GM18907 (cell line): ENCODE measurements around the gene YPEL4.
"Not testable (repeated sequence)": the region's sequence is repeated elsewhere in the genome, so short reads cannot be mapped to it uniquely, and the experiment has no call there.

Source experiments
- ATAC-seq: cut with Tn5 transposase; IDR thresholded peaks from one replicate; pipeline ENCODE4 v1.9.1; 2021; ENCODE audit warnings: mild to moderate bottlenecking, moderate library complexity; ENCODE audit not compliant: unreplicated experiment

The YPEL4 gene

DNA sequence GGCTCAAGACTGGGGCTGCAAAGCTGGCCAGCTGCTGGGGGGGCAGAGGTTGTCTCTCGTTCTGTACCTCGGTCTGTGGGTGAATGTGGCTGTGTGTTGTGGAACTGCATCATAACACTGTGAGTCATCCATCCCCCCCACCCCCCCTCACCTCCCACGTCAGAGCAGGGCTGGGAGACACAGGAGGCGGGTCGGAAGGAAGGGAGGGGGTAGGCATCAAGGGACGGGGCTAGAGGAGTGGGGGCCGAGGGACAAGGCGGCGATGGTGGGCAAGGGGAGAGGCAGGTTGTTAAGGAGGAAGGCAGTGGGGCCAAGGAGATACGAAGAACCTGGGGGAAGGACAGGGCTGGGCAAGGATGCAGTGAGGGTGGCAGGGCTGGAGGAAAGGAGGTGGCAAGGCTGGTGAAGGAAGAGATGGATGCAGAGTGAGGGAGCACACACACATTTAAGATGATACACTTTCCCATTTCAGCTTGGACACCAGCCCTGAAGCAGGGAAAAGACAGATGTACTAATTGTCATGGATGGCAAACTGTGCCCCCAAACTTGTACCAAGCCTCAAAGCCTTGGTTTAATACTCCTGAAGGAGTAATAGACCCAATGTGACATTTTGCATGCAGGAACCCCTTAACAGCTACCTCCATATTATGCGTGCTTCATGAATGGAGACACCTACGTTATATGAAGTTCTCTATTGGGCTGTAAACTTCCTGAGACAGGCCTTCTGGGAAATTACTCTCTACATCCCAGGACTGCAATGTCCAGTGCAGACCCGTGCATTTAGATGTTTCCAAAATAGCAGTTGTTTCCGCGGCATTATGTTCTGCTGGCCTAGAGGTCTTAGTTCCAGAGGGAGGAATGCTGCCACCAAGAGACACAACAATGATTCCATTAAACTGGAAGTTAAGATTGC, at the start of gene YPEL4:
Gene YPEL4 (minus strand): TSS at position 87 of the 913 bp plus-strand sequence. CDS start 2,805 bp downstream, outside the sequence.
- no peak for ATAC-seq

DNA sequence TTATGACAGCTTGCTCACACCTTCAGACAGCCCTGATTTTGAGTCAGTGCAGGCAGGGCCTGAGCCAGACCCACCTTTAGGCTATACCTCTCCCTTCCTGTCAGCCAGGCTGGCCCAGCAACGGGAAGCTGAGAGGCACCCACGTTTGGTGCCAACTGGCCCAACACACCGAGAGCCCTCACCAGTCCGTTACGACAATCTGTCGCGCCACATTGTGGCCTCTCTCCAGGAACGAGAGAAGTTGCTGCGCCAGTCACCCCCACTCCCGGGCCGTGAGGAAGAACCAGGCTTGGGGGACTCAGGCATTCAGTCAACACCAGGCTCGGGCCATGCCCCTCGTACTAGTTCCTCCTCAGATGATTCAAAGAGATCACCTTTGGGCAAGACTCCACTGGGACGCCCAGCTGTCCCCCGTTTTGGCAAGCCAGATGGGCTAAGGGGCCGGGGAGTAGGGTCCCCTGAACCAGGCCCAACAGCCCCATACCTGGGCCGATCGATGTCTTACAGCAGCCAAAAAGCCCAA, 49.2 kb upstream of the YPEL4 start:
- no peak for ATAC-seq

GRCh38 chr11:57690474-57690873, 40.8 kb upstream of the YPEL4 start:
- ATAC-seq, result not testable (repeated sequence)

DNA sequence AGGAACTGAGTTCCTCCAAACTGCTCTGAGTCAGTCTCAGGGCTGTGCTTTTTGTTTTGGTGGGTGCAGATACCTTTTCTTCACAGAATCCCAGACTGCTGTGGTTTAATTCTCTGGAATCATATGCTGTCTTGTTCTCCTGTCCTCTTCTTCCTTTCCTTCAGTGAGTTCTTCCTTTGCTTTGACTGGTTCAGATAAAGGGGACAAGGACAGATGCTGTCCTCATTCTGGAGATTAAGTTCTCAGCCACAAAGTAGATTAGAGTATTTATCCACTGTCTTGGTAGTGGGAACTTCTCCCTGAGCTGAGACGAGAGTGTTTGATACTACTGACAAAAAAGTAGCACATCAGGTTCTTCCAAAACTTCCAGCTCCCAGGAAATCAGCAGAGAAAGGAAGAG, 31.5 kb upstream of the YPEL4 start:
- ATAC-seq, result no peak

DNA sequence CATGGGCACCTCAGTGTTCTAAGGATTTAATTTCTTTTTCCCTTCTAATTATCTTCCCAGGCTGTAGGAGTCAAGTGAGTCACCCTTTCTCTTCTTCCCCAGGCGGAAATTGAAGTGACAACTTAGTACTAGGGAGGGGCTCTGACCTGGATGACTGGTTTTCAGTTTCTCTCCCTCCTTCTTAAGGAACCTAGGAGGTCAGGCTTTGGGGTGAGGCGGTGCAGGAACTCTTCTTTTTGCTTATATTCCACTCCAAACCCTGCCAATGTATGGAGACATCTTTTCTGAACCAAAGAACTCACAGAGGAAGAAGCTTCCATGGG, 30.8 kb upstream of the YPEL4 start:
- ATAC-seq, result no peak

- ATAC-seq, result no peak
Measured at GRCh38 chr11:57679396-57679795, 29.7 kb upstream of the YPEL4 start.

DNA sequence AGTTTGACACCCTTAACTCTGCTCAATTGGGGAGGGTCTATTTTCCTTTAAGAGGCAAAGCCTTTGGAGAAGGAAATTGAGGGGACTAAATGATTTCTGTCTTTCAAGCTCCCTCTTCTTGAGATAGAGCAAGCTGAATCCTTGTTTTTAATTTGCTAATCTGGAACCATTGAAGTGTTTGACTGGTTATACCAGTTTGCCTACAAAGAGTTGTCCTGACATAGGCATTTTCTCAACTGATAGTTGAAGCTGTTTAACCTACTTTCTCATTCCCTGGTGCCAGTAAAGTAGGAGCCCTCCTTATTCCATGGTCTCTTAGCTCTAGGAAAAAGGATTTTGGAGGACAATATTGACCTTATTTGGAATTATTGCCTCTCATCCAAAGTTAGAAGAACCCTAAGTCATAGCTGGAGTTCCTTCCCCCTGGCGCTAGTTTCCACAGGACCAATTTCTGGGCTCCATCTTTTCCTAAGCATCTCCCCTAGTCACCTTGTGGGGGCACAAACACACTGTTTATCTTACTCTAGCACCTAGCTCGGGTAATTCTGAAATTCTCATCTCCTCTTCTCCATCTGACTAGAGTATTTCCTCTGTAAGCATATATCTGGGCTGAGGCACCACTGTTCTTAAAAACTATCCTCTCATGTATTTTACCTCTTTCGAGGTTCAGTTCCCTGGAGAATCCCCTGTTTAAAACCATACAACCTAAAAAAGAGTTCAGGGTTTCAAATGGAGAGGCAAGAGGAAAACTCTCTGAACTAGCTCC, 25.6 kb upstream of the YPEL4 start:
- no peak for ATAC-seq

DNA sequence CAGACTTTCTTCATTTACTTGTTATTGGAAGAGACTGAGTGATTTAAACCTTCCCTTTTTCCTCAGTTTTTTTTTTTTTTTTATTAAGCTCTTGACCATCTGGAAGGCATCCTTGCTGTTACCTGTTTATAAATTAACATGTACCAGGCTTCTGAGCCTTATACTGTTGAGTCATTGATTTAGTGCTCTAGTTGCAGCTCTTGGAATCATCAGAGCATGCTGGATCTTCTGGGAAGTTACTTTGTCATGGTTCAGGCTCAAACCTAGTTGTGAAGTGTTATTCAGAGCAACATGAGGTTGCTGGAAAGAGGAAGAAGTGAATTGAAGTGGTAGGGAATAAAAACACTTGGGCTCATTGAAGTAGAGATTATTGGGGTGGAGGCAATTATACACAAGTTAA, 24.5 kb upstream of the YPEL4 start:
- ATAC-seq, result no peak

GRCh38 chr11:57668434-57668782, 18.7 kb upstream of the YPEL4 start:
- peak; percentile 4 for ATAC-seq

DNA sequence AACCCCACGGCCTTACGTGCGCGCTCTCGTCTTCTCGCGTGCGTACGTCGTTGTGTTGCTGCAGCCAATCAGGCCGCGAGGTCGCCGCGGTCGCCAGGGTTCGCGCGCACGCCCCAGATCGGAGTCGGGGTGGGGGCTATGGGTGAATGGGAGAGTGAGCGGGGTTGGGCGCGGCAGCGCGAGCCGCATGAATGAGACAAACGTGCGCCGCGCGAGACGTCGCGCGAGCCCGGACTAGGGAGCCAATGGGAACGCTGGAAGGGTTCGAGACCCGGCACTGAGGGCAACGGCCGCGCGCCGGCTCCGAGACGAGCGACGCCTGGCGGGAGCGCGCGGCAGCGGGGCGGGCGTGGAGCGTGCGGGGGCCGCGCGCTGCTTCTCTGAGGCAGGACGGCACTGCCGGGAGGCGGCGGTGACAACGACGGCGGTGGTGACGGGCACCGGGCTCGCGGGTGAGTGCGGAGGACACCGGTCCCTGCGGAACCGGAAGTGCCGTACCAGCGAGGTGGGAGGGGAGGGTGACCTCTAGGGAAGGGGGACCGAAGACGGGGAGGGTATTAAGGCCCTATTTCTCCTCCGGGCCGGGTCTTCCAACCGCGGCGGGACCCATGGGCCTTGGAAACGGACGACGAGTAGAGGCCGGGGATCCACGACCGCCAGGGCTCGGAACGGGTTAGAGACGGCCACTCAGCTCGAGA, 18.2 kb upstream of the YPEL4 start, which contains the start of gene ZDHHC5:
Gene ZDHHC5 (plus strand): TSS at position 379 of the 698 bp plus-strand sequence. CDS start 4,977 bp downstream, outside the sequence.
- peak; percentile 87 for ATAC-seq

GRCh38 chr11:57667117-57667735, 17.5 kb upstream of the YPEL4 start:
- ATAC-seq, result peak; percentile 80

DNA sequence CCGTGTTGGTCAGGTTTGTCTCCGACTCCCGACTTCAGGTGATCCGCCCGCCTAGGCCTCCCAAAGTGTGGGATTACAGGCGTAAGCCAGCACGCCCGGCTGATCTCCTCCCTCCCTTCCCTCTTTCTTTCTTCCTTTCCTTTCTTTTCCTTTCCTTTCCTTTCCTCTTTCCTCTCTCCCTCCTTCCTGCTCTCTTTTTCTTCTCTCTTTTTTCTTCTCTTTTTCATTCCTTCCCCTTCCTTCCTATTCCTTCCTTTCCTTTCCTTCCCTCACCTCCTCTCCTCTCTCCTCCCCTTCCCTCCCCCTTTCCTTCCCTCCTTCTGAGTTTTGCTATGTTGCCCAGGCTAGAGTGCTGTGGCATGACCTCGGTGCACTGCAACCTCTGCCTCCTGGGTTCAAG, 14.3 kb upstream of the YPEL4 start:
- ATAC-seq, result no peak

DNA sequence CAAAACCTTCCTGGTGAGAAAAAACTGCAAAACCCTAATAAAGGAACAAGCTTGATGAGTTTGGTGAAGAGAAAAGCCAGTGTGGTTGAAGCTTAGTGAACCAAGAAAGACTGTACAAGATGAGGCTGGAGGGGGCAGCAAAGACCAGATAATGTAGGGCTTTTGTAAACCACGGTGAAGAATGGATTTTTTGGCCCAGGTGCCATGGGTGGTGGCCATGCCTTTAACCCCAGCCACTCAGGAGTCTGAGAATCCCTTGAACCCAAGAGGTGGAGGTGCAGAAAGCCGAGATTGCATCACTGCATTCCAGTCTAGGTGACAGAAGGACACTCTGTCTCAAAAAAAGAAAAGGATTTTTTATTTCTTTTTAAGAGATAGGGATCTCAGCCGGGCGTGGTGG, 13.2 kb upstream of the YPEL4 start:
- no peak for ATAC-seq

DNA sequence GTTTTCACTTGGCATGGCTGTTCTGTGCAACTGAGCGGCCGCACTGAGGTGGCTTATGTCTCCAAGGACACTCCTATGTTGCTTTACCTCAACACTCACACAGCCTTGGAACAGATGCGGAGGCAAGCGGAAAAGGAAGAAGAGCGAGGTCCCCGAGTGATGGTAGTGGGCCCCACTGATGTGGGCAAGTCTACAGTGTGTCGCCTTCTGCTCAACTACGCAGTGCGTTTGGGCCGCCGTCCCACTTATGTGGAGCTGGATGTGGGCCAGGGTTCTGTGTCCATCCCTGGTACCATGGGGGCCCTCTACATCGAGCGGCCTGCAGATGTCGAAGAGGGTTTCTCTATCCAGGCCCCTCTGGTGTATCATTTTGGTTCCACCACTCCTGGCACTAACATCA, 10.0 kb upstream of the YPEL4 start:
- ATAC-seq, result no peak

DNA sequence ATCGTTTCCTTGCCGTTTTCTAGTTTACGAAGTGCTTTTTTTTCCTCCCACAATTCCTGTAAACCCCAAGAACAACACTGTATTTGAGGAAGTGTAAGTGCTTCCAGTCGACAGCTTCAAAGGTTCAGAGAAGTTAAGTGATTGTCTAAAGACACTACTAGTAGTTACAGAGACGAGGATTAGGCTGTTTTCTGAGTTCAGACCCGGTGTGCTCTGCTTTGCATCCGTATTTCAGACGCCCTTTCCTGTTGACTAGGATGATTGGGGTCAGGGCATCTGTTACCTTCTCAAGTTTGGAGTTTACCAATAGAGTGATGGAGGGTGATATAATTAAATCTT, 8.3 kb upstream of the YPEL4 start:
- no peak for ATAC-seq

DNA sequence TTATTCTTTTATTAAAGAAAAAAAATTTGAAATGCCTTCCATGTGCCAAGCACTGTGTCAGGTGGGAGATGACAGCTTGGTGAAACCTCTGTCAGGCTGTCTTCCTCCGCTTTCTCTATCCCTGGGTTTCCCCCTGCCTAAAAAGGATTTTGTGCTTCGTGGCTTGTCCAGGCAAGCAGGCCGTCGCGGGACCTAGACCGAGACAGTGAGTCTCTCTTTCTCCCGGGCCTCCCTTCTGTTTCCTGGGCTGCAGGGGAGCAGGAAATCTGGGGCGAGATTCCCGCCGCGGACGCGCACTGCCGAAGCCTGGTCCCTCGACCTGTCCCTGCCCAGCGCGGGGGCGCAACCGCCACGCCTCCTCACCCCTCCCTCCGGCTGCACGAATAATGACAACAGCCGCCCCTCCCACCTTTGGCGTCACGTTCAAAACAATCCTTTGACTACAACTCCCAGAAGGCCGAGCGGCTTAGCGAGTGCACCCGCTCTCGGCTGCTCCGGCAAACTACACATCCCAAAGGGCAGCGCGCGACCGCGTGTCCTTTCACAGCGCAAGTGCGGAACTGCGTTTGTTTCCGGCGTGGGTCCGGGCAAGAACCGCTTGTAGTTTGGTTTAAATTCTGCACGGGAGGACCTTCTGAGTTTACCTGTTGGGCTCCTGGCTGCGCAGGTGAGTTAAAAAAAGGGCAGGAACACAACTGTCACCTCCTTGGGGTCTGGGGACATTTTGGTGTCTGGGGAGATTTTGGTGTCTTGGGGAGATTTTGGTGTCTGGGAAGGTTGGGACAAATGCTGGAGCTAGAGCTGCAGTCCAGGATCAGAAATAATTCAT, 7.7 kb upstream of the YPEL4 start, which contains the start of gene CLP1:
Gene CLP1 (plus strand): TSS at position 569 of the 829 bp plus-strand sequence. CDS start 1,715 bp downstream, outside the sequence.
- peak; percentile 99 for ATAC-seq

- no peak for ATAC-seq
Measured at GRCh38 chr11:57656885-57657193, 7.1 kb upstream of the YPEL4 start.

GRCh38 chr11:57653163-57653562, 3.5 kb upstream of the YPEL4 start:
- ATAC-seq, result no peak

DNA sequence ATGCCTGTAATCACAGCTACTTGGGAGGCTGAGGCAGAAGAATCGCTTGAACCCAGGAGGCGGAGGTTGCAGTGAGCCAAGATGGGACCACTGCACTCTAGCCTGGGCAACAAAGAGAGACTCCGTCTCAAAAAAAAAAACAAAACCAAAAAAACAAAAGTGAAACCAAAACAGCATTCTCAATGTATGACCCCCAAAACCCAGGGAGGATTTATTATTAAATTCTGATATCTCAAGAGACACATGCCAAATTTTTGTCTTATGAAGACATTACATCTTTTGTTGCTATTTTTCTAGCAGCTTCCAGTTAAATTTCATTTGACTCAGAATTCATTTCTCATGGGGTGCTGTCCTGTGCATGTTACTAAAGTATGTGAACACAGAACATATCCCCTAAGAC, 3.0 kb upstream of the YPEL4 start:
- no peak for ATAC-seq

GRCh38 chr11:57652230-57652629, 2.5 kb upstream of the YPEL4 start:
- ATAC-seq, result not testable (repeated sequence)
